Fibroblast of skin of abdomen (primary cell): ENCODE results near the gene GLIS1.

Experiments used
- DNase-seq: peaks from one replicate; pipeline ENCODE4 v3.0.0-alpha.2; 2013

The GLIS1 gene

GRCh38 chr1:53481456-53481855 is 257.5 kb downstream of the GLIS1 start:
- DNase-seq: no peak

- DNase-seq: no peak
Observed at GRCh38 chr1:53480678-53481077, 258.3 kb downstream of the GLIS1 start.

GRCh38 chr1:53478502-53478818 is 260.5 kb downstream of the GLIS1 start:
- no peak for DNase-seq

GRCh38 chr1:53477651-53478501 is 261.1 kb downstream of the GLIS1 start:
- peak; percentile 43 for DNase-seq

- no peak for DNase-seq
Observed at GRCh38 chr1:53476579-53476978, 262.4 kb downstream of the GLIS1 start.

GRCh38 chr1:53475664-53476063 is 263.3 kb downstream of the GLIS1 start:
- no peak for DNase-seq

GRCh38 chr1:53473463-53473862 is 265.5 kb downstream of the GLIS1 start:
- no peak for DNase-seq

- no peak for DNase-seq
Observed at GRCh38 chr1:53471000-53471399, 268.0 kb downstream of the GLIS1 start.

- DNase-seq: no peak
Observed at GRCh38 chr1:53470584-53470983, 268.4 kb downstream of the GLIS1 start.

GRCh38 chr1:53470155-53470554 is 268.8 kb downstream of the GLIS1 start:
- DNase-seq: peak; percentile 71

- DNase-seq: no peak
Observed at GRCh38 chr1:53469373-53469772, 269.6 kb downstream of the GLIS1 start.

- DNase-seq: no peak
Observed at GRCh38 chr1:53468374-53468773, 270.6 kb downstream of the GLIS1 start.

- no peak for DNase-seq
Observed at GRCh38 chr1:53467391-53467790, 271.6 kb downstream of the GLIS1 start.

- DNase-seq: no peak
Observed at GRCh38 chr1:53465023-53465957, 273.7 kb downstream of the GLIS1 start.

GRCh38 chr1:53463961-53464899 is 274.7 kb downstream of the GLIS1 start:
- no peak for DNase-seq

- no peak for DNase-seq
Observed at GRCh38 chr1:53462769-53463501, 276.0 kb downstream of the GLIS1 start.

GRCh38 chr1:53462193-53462592 is 276.8 kb downstream of the GLIS1 start:
- no peak for DNase-seq

GRCh38 chr1:53461323-53462044 is 277.5 kb downstream of the GLIS1 start:
- DNase-seq: no peak

GRCh38 chr1:53460666-53461322 is 278.2 kb downstream of the GLIS1 start:
- DNase-seq: no peak

- DNase-seq: no peak
Observed at GRCh38 chr1:53460211-53460634, 278.7 kb downstream of the GLIS1 start.
